Measurements from ENCODE around the gene NR4A3. TPM values are rescaled to one million over a fixed set of nuclear protein-coding genes. Genes with fewer than 3 reads are reported as not detected.

Gene NR4A3
- total and polyA plus RNA-seq, 9 of the 15 experiments (the other 6 are each of a cell fraction or from before 2014, with no cell fraction given) = 0.04 to 0.07 TPM; not detected in 7

DNA sequence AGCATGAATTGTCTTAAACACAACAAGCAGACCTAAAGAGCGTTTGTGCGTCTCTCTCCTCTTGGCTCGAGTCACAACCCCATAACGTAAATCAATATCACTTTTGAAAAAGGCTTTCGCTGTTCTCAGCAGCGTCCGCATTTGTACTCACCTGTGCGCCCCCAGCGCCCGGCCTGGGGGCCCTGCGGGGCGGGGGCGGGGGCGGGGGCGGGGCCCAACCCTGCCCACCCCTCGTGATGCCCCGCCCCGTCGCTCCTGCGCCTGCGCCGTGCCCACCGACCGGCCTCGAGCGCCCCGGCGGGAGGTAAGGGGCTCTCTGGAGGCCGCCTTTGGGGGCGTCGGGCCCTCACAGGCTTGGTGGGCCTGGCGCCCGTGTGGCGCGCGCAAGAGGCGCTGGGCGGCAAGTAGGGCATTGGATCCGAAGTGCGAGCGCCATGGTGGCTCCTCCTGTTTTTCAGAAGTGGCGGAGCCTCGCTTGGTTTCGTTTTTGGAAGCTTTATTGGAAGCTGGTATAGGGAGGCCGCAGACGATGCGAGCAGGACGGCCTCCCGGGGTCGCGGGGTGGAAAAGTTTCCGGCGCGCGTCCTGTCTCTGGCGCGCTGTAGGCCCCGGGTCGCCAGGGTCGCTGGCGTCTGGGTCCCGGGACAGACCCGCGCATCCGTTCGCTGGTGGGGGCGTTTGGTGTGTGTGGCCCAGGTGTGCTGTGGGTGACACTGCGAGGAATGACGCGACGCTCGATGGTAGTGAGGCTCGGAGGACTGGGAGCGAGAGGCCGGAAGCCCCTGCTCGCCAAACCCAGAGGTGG, 84.9 kb downstream of the NR4A3 start, which contains the start of gene STX17 (continued):
- TF ChIP-seq CHD7 (IDR thresholded peaks at IDR 0.05; ENCODE audit: low read depth, low read length) = no peak
- TF ChIP-seq BRD9 (IDR thresholded peaks at IDR 0.05; ENCODE audit: low read depth, partially characterized antibody) = no peak
- TF ChIP-seq ZKSCAN3 (CRISPR knock-in tag; IDR thresholded peaks at IDR 0.05) = no peak
- peak; percentile 34 for TF ChIP-seq TAF1 (IDR thresholded peaks at IDR 0.05; ENCODE audit: control insufficient read depth, extremely low read depth, insufficient read depth, low read length, severe bottlenecking)
- TF ChIP-seq ZBTB1 (CRISPR knock-in tag; IDR thresholded peaks at IDR 0.05; ENCODE audit: borderline replicate concordance, low read depth) = no peak
- TF ChIP-seq TFE3 (CRISPR knock-in tag; IDR thresholded peaks at IDR 0.05) = no peak
- peak; percentile 57 for TF ChIP-seq ATF7 (IDR thresholded peaks at IDR 0.05)
- no peak for TF ChIP-seq DPF2 (IDR thresholded peaks at IDR 0.05)
- TF ChIP-seq HOXB6 (CRISPR knock-in tag; IDR thresholded peaks at IDR 0.05; ENCODE audit: borderline replicate concordance) = no peak
- no peak for TF ChIP-seq HLTF (IDR thresholded peaks at IDR 0.05)
- peak; percentile 49; the same call in 1 of the 2 replicates for TF ChIP-seq HNRNPL (IDR thresholded peaks at IDR 0.05; ENCODE audit: low read depth, low read length)
- no peak for TF ChIP-seq CHD1 (IDR thresholded peaks at IDR 0.05; ENCODE audit: low read length)
- TF ChIP-seq ZNF324 (CRISPR knock-in tag; IDR thresholded peaks at IDR 0.05) = no peak
- TF ChIP-seq RNF2 (IDR thresholded peaks at IDR 0.05) = no peak
- no peak for TF ChIP-seq RBM25 (IDR thresholded peaks at IDR 0.05; ENCODE audit: low read depth, low read length, severe bottlenecking)
- TF ChIP-seq NFATC3 (IDR thresholded peaks at IDR 0.05) = no peak
- TF ChIP-seq POLR2AphosphoS5 (IDR thresholded peaks at IDR 0.05; ENCODE audit: control insufficient read depth, insufficient read depth, low read depth, low read length) = peak; percentile 78
